H7 (cell line): Measurements from ENCODE around the gene ARHGAP4. TPM values are rescaled to one million over a fixed set of nuclear protein-coding genes. Genes with fewer than 3 reads are reported as not detected.

ENCODE experiments used
- DNase-seq: peaks from one replicate; pipeline ENCODE4 v3.0.0; 2012
- H3K27me3 ChIP-seq: 2 replicates; pipeline ENCODE4 v1.6.0; 2011; ENCODE audit warnings: mild to moderate bottlenecking, low read length; ENCODE audit not compliant: control insufficient read depth, insufficient read depth
- H3K36me3 ChIP-seq: replicated peaks from 2 replicates; pipeline ENCODE4 v1.5.1; 2011; ENCODE audit warnings: low read length; ENCODE audit not compliant: control insufficient read depth, insufficient read depth
- H3K4me3 ChIP-seq: 2 replicates; pipeline ENCODE4 v1.5.1; 2011; ENCODE audit warnings: low read depth, mild to moderate bottlenecking, control low read depth, low read length, moderate library complexity; ENCODE audit not compliant: insufficient read depth
- total RNA-seq: library from RNA; depleted of rRNA; stranded (reverse); fragments of >200 nt; shearing (Covaris generic); gene quantifications from 2 replicates; pipeline ENCODE4 v1.2.3, GENCODE V29; 2014; rRNA removed

ARHGAP4 gene
- 39.4 and 51.3 TPM in 2 replicates for total RNA-seq

- DNase-seq: peak; percentile 82
- Histone ChIP-seq H3K36me3 (no peaks in the 10 kb centered on the region; the same call in 1 of the 2 replicates), H3K27me3 (no peaks in the 10 kb centered on the region), H3K4me3 (peak within 1 kb of the TSS; percentile 66)
Observed at GRCh38 chrX:153925739-153926551, at the start of gene ARHGAP4. TSS of gene ARHGAP4 (minus strand) at chrX:153926264. CDS start at chrX:153926202, 62 bp downstream.

GRCh38 chrX:153974726-153975286, 48.7 kb upstream of the ARHGAP4 start:
- H3K27me3 ChIP-seq: no peaks in the 10 kb centered on the region
- H3K4me3 ChIP-seq: no peak overlapping the region
- no peaks in the 10 kb centered on the region for H3K36me3 ChIP-seq
- no peak for DNase-seq

GRCh38 chrX:153974003-153974725, 48.1 kb upstream of the ARHGAP4 start:
- no peaks in the 10 kb centered on the region for H3K27me3 ChIP-seq
- H3K4me3 ChIP-seq: no peak overlapping the region
- DNase-seq: no peak
- no peaks in the 10 kb centered on the region for H3K36me3 ChIP-seq

GRCh38 chrX:153973127-153974002, 47.3 kb upstream of the ARHGAP4 start:
- H3K36me3 ChIP-seq: no peaks in the 10 kb centered on the region
- no peak for DNase-seq
- H3K4me3 ChIP-seq: peak overlapping the region; percentile 96
- H3K27me3 ChIP-seq: no peaks in the 10 kb centered on the region

- Histone ChIP-seq H3K4me3 (peak within 1 kb of the TSS; percentile 96), H3K27me3 (no peaks in the 10 kb centered on the region)
- peak; percentile 98 for DNase-seq
Observed at GRCh38 chrX:153972368-153973126, 46.5 kb upstream of the ARHGAP4 start, which contains the start of gene TMEM187. TSS of gene TMEM187 (plus strand) at chrX:153972754. CDS start at chrX:153982063, 9,309 bp downstream.

GRCh38 chrX:153971450-153972367, 45.6 kb upstream of the ARHGAP4 start, which contains the start of gene HCFC1:
TSS of gene HCFC1 (minus strand) at chrX:153971818. CDS start at chrX:153970840, 978 bp downstream.
- no peaks in the 10 kb centered on the region; the same call in 1 of the 2 replicates for H3K36me3 ChIP-seq
- H3K27me3 ChIP-seq: no peaks in the 10 kb centered on the region
- H3K4me3 ChIP-seq: peak within 1 kb of the TSS; percentile 96
- peak; percentile 96 for DNase-seq

More at GRCh38 chrX:153972368-153973126, 46.5 kb upstream of the ARHGAP4 start, which contains the start of gene TMEM187:
- H3K36me3 ChIP-seq: no peaks in the 10 kb centered on the region

- peak; percentile 95 for DNase-seq
- Histone ChIP-seq H3K4me3 (peak overlapping the region; percentile 96), H3K36me3 (no peaks in the 10 kb centered on the region; the same call in 1 of the 2 replicates), H3K27me3 (no peaks in the 10 kb centered on the region)
Observed at GRCh38 chrX:153971124-153971449, 45.0 kb upstream of the ARHGAP4 start.

GRCh38 chrX:153970357-153971123, 44.5 kb upstream of the ARHGAP4 start:
- H3K4me3 ChIP-seq: peak overlapping the region; percentile 96
- no peaks in the 10 kb centered on the region; the same call in 1 of the 2 replicates for H3K36me3 ChIP-seq
- DNase-seq: peak; percentile 92
- H3K27me3 ChIP-seq: no peaks in the 10 kb centered on the region

GRCh38 chrX:153969904-153970356, 43.9 kb upstream of the ARHGAP4 start:
- peak; percentile 71 for DNase-seq
- Histone ChIP-seq H3K36me3 (no peaks in the 10 kb centered on the region; the same call in 1 of the 2 replicates), H3K4me3 (peak overlapping the region; percentile 96), H3K27me3 (no peaks in the 10 kb centered on the region)

- no peaks in the 10 kb centered on the region for H3K27me3 ChIP-seq
- peak overlapping the region; percentile 96 for H3K4me3 ChIP-seq
- H3K36me3 ChIP-seq: no peaks in the 10 kb centered on the region; the same call in 1 of the 2 replicates
- DNase-seq: peak; percentile 77
Observed at GRCh38 chrX:153969125-153969903, 43.2 kb upstream of the ARHGAP4 start.

- Histone ChIP-seq H3K36me3 (peaks cover 1% of the 10 kb centered on the region), H3K27me3 (no peaks in the 10 kb centered on the region), H3K4me3 (peak overlapping the region; percentile 96)
- DNase-seq: peak; percentile 78
Observed at GRCh38 chrX:153968754-153969124, 42.7 kb upstream of the ARHGAP4 start.
